Measurements from ENCODE around the gene GFPT2. TPM values are rescaled to one million over a fixed set of nuclear protein-coding genes. Genes with fewer than 3 reads are reported as not detected.

GFPT2 gene
- total and polyA plus RNA-seq, 4 donors: 10.0 to 29.1 (median 16.1) TPM

DNA sequence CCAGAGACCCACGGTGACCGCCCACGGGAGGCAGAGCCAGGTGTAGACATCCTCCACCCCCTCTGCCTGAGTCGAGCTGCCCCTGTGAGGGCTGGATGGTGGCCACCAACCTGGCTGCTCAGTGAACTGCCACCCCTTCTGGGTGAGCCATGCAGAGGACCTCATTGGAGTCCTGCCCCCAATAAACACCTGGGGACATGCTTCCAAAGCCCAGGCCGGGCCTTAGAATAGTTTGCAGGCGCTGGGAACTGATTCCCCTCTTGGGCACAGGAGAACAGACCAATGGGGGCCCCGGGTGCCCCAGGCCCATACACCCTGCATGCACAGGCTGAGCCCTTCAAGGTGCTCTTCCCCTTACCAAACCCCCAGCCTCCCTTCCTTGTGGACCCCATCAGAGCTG is 38.1 kb upstream of the GFPT2 start:
- Histone ChIP-seq H3K27ac (ENCODE audit: low read depth, low read length) (no peak overlapping the region), H3K36me3 (ENCODE audit: control insufficient read depth, insufficient read depth, low read length) (no peaks in the 10 kb centered on the region), H3K9me3 (ENCODE audit: control insufficient read depth, insufficient read depth, low read length) (no peaks in the 10 kb centered on the region), H3K4me1 (ENCODE audit: control insufficient read depth, insufficient read depth, low read length) (no peaks in the 10 kb centered on the region), H3K27me3 (ENCODE audit: control insufficient read depth, insufficient read depth, low read length) (no peaks in the 10 kb centered on the region), H3K4me3 (ENCODE audit: low read depth, low read length) (no peak overlapping the region)
- no peak for DNase-seq (ENCODE audit: low read depth in 4 of 6, low spot score in 6 of 6)
- WGBS (ENCODE audit: insufficient coverage): 94% methylated on average over 6 of the region's 7 CpGs

DNA sequence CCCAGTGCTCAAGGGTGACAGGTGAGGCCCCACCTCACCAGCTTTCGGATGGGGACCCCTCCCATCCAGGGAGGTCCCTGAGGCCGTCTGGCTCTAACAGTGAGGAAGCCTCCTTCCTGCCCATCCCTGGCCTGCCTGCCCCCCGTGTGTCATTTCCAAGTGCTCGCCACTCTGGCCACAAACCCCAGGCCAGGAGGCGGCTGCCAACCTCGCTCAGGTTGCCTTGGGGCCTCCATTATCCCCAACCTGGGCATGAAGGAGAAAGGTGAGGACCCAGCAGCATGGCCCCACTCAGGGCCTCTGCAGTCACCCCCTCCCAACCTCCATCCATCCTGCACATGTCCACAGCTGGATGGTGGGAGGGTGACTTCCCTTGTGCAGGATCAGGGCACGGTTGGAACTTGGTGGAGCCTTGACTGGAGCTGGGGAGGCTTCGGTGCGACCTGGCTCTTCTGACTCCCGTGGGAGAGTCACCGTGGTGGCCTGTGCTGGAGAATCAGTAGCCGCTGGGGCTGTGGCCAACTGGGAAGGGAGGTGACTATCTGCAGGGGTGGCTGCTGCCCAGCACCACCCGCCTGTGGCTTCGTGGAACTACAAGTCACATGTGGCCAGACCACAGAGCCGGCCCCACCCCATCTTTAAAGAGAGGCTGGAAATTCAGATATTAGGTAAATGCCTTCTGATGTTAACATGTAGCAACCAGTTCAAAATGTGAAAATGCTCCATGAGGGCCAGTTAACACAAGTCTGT is 37.5 kb upstream of the GFPT2 start:
- no peaks in the 10 kb centered on the region for H3K9me3 ChIP-seq (ENCODE audit: control insufficient read depth, insufficient read depth, low read length)
- H3K4me1 ChIP-seq (ENCODE audit: control insufficient read depth, insufficient read depth, low read length): no peaks in the 10 kb centered on the region
- no peak overlapping the region for H3K4me3 ChIP-seq (ENCODE audit: low read depth, low read length)
- no peaks in the 10 kb centered on the region for H3K27me3 ChIP-seq (ENCODE audit: control insufficient read depth, insufficient read depth, low read length)
- WGBS (ENCODE audit: insufficient coverage): 89% methylated on average over 14 of the region's 15 CpGs
- DNase-seq (ENCODE audit: low read depth in 4 of 6, low spot score in 6 of 6): no peak
- H3K36me3 ChIP-seq (ENCODE audit: control insufficient read depth, insufficient read depth, low read length): no peaks in the 10 kb centered on the region
- no peak overlapping the region for H3K27ac ChIP-seq (ENCODE audit: low read depth, low read length)

DNA sequence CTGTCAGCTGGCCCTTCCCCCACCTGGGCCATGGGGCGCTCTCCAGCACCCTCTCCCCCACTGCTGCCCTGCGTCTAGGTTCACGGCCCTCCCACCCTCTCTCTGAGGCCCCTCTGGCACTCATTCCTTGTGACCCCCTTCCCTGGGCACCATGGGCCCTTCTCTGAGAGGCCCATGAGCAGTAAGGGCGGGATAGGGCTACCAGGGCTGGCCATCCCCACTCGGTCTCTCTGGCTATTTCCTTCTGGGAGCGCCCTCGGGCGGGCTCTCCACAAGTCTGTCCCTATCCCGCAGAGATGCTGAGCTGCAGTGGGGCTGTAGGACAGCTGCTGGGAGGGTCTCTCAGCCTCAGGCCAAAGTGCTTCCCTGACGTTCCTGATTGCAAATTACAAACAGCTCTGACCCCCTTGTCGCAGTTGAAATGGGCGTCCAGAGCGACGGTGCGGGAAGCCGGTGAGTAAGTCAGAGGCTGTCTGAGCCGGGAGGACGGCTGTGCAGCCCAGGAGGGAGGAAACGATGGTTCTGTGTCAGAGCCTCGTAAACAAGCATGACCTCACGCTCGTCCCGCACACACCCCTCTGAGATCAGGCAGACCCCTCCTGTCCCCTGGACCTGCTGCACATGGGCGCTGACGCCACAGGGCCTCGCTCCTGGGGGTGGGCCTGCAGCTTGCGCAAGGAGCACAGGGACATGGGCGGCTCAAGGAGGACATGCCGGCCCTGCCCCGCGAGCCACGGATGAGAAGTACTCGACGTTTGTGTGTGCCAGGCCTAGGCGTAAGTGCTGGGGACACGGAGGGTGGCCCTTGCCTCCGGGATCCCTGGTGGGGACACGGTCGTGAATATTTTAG is 36.3 kb upstream of the GFPT2 start:
- no peak for DNase-seq (ENCODE audit: low read depth in 4 of 6, low spot score in 6 of 6)
- Histone ChIP-seq H3K9me3 (ENCODE audit: control insufficient read depth, insufficient read depth, low read length) (no peaks in the 10 kb centered on the region), H3K4me3 (ENCODE audit: low read depth, low read length) (no peak overlapping the region), H3K36me3 (ENCODE audit: control insufficient read depth, insufficient read depth, low read length) (no peaks in the 10 kb centered on the region), H3K27ac (ENCODE audit: low read depth, low read length) (no peak overlapping the region), H3K27me3 (ENCODE audit: control insufficient read depth, insufficient read depth, low read length) (no peaks in the 10 kb centered on the region), H3K4me1 (ENCODE audit: control insufficient read depth, insufficient read depth, low read length) (no peaks in the 10 kb centered on the region)
- WGBS (ENCODE audit: insufficient coverage): 58% methylated on average over 39 of the region's 39 CpGs

DNA sequence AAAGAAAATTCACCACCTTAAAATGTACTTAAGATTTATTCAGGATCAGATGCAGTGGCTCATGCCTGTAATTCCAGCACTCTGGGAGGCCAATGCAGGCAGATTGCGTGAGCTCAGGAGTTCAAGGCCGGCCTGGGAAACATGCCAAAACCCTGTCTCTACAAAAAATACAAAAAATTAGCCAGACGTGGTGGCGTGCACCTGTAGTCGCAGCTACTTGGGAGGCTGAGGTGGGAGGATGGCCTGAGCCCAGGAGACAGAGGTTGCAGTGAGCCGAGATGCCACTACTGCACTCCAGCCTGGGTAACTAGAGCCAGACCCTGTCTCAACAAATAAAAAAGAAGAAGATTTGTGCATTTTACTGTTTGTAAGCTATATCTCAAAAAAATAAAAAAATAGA is 34.7 kb upstream of the GFPT2 start:
- Histone ChIP-seq H3K4me1 (ENCODE audit: control insufficient read depth, insufficient read depth, low read length) (no peaks in the 10 kb centered on the region), H3K4me3 (ENCODE audit: low read depth, low read length) (no peak overlapping the region), H3K27me3 (ENCODE audit: control insufficient read depth, insufficient read depth, low read length) (no peaks in the 10 kb centered on the region), H3K27ac (ENCODE audit: low read depth, low read length) (no peak overlapping the region), H3K36me3 (ENCODE audit: control insufficient read depth, insufficient read depth, low read length) (no peaks in the 10 kb centered on the region), H3K9me3 (ENCODE audit: control insufficient read depth, insufficient read depth, low read length) (no peaks in the 10 kb centered on the region)
- WGBS (ENCODE audit: insufficient coverage): 94% methylated on average over 3 of the region's 6 CpGs
- no peak for DNase-seq (ENCODE audit: low read depth in 4 of 6, low spot score in 6 of 6)

DNA sequence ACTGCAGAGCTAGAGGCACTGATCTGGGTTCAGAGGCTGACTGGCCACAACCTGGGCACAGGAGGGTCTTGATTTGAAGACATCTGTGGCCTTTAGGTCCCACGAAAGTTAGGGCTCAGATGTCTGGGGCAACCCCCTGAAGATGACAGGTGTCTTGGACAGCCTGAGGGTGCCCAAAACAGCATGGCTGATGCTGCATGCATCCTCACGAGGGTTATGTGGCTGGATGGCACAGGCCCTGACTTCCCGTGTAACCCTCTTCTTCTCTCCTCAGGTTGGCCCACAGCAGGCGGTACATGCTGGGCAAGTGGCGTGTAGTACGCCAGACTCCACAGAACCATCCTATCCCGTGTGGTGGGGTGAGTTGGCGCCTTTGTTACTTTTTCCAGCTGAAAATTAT is 29.8 kb upstream of the GFPT2 start:
- Histone ChIP-seq H3K36me3 (ENCODE audit: control insufficient read depth, insufficient read depth, low read length) (no peaks in the 10 kb centered on the region), H3K27ac (ENCODE audit: low read depth, low read length) (no peak overlapping the region), H3K4me1 (ENCODE audit: control insufficient read depth, insufficient read depth, low read length) (no peaks in the 10 kb centered on the region), H3K27me3 (ENCODE audit: control insufficient read depth, insufficient read depth, low read length) (no peaks in the 10 kb centered on the region), H3K4me3 (ENCODE audit: low read depth, low read length) (no peak overlapping the region), H3K9me3 (ENCODE audit: control insufficient read depth, insufficient read depth, low read length) (no peaks in the 10 kb centered on the region)
- DNase-seq (ENCODE audit: low read depth in 4 of 6, low spot score in 6 of 6): no peak
- 94% methylated on average over 3 of the region's 8 CpGs for WGBS (ENCODE audit: insufficient coverage)

DNA sequence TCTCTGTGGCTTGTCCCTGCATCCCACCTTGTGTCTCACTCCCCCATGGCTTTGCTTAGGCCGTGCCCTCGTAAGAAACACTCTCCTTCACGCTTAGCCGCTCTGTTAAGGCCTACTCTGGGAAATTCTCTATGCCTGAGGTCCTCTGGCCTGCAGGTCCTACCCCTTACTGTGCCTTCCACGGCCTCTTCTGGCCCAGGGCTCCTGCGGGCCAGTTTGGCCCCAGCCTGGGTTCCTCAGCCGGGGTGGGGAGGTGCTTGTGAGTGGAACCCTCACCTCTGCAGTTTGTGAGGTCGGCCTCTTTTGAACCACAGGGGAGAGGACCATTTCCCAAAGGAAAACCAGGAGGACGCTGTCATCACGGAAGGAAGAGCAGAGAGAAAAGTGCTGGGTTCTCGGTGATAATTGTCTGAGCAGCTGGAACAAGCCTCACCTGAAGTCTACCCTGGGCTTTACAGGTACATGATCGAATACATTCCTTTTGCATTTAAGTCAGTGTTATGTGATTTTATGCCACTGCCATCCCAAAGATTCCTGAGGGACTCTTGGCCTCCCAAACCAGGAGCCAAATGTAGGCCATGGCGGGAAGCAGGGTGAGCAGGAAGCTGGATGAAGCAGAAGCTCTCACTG is 28.8 kb upstream of the GFPT2 start:
- DNase-seq (ENCODE audit: low read depth in 4 of 6, low spot score in 6 of 6): no peak
- Histone ChIP-seq H3K4me1 (ENCODE audit: control insufficient read depth, insufficient read depth, low read length) (no peaks in the 10 kb centered on the region), H3K36me3 (ENCODE audit: control insufficient read depth, insufficient read depth, low read length) (no peaks in the 10 kb centered on the region), H3K27ac (ENCODE audit: low read depth, low read length) (no peak overlapping the region), H3K4me3 (ENCODE audit: low read depth, low read length) (no peak overlapping the region), H3K27me3 (ENCODE audit: control insufficient read depth, insufficient read depth, low read length) (no peaks in the 10 kb centered on the region), H3K9me3 (ENCODE audit: control insufficient read depth, insufficient read depth, low read length) (no peaks in the 10 kb centered on the region)
- WGBS (ENCODE audit: insufficient coverage): 93% methylated on average over 10 of the region's 13 CpGs

DNA sequence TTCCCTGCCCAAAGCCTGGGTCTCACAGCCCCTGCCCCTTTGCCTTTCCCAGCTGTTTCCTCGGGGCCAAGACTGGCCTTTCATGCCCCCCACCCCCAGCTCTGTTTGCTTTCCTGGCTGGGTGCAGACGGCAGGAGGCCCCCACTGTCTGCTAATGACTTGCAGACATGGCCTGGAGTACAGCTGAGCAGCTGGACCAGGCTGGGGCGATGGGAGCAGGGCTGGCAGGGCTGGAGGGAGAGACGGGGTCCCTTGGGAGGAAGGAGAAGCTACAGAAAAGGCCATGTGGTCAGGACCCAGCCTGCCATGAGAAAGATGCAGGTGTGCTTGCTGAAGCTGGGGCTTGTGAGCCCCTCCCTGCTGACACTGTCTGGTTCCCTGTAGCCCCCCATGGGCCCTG is 28.3 kb upstream of the GFPT2 start:
- Histone ChIP-seq H3K27me3 (ENCODE audit: control insufficient read depth, insufficient read depth, low read length) (no peaks in the 10 kb centered on the region), H3K27ac (ENCODE audit: low read depth, low read length) (no peak overlapping the region), H3K9me3 (ENCODE audit: control insufficient read depth, insufficient read depth, low read length) (no peaks in the 10 kb centered on the region), H3K36me3 (ENCODE audit: control insufficient read depth, insufficient read depth, low read length) (no peaks in the 10 kb centered on the region), H3K4me1 (ENCODE audit: control insufficient read depth, insufficient read depth, low read length) (no peaks in the 10 kb centered on the region), H3K4me3 (ENCODE audit: low read depth, low read length) (no peak overlapping the region)
- DNase-seq (ENCODE audit: low read depth in 4 of 6, low spot score in 6 of 6): no peak
- 41% methylated on average over 4 of the region's 4 CpGs for WGBS (ENCODE audit: insufficient coverage)

DNA sequence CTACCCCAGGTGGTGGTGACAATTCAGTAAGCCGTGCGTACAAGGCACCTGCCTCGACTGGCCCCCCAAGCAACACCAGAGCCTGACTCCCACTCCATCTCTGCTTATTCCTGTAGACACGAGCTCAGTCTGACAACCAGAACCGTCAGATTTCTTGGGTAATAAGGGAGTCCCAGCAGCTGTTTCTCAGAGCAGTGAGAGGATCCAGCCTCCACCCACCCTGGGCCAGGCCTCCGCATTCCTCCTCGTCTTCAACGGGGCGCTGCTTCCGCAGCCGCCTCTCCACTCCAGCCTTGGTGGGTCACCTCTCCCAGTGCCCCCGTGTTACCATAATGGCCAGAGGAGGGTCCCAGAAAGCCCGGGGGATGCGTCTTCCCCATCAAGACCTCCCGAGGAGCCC is 27.7 kb upstream of the GFPT2 start:
- H3K9me3 ChIP-seq (ENCODE audit: control insufficient read depth, insufficient read depth, low read length): no peaks in the 10 kb centered on the region
- 83% methylated on average over 15 of the region's 15 CpGs for WGBS (ENCODE audit: insufficient coverage)
- no peaks in the 10 kb centered on the region for H3K4me1 ChIP-seq (ENCODE audit: control insufficient read depth, insufficient read depth, low read length)
- no peaks in the 10 kb centered on the region for H3K27me3 ChIP-seq (ENCODE audit: control insufficient read depth, insufficient read depth, low read length)
- no peaks in the 10 kb centered on the region for H3K36me3 ChIP-seq (ENCODE audit: control insufficient read depth, insufficient read depth, low read length)
- H3K27ac ChIP-seq (ENCODE audit: low read depth, low read length): no peak overlapping the region
- no peak for DNase-seq (ENCODE audit: low read depth in 4 of 6, low spot score in 6 of 6)
- H3K4me3 ChIP-seq (ENCODE audit: low read depth, low read length): no peak overlapping the region

DNA sequence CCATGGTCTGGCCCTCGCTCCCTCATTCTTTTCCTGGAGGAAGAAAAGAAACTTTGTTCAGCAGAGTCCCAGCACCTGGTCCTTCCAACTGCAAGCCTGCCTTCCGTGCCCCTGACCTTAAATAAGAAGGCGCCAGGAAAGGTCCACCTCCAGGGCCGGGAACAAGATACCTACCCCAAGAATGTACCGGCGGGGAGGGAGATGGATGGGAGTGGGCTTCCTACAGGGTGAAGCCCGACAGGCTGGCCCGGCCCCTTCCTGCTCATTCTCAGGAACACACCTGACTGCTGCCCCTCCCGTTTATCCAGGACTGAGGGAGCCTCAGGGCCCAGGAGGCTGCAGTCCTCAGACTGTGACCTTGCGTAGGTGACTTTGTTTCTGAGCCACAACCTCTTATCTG is 27.3 kb upstream of the GFPT2 start:
- Histone ChIP-seq H3K36me3 (ENCODE audit: control insufficient read depth, insufficient read depth, low read length) (no peaks in the 10 kb centered on the region), H3K9me3 (ENCODE audit: control insufficient read depth, insufficient read depth, low read length) (no peaks in the 10 kb centered on the region), H3K4me3 (ENCODE audit: low read depth, low read length) (no peak overlapping the region), H3K27me3 (ENCODE audit: control insufficient read depth, insufficient read depth, low read length) (no peaks in the 10 kb centered on the region), H3K4me1 (ENCODE audit: control insufficient read depth, insufficient read depth, low read length) (no peaks in the 10 kb centered on the region), H3K27ac (ENCODE audit: low read depth, low read length) (no peak overlapping the region)
- DNase-seq (ENCODE audit: low read depth in 4 of 6, low spot score in 6 of 6): no peak
- 93% methylated on average over 4 of the region's 10 CpGs for WGBS (ENCODE audit: insufficient coverage)
